HepG2 (cell line): ENCODE data around the gene DYNLT2B. TPM values are rescaled to one million over a fixed set of nuclear protein-coding genes. Genes with fewer than 3 reads are reported as not detected.

Experiments used
- ATAC-seq: fragments of 200-7000 bp; cut with Tn5 transposase; 3 replicates; pipeline ENCODE4 v1.9.1; 2020; ENCODE audit warnings: mild to moderate bottlenecking, moderate library complexity
- BruUV-seq: library from RNA; stranded (reverse); fragments of 400-500 nt; replicated peaks from 2 replicates; lab custom pipeline; 2021; lab: Mats Ljungman, UMichigan
- CTCF ChIA-PET: fragments of 300-600 bp; formaldehyde crosslinking; extraction: SDS; loops from one replicate; lab custom pipeline; 2021; ENCODE audit warnings: low total read pairs, inconsistent platforms, low intra/inter-chr PET ratio; lab: Yijun Ruan, JAX
- POLR2A ChIA-PET: fragments of 350-600 bp; sonication (Branson Sonifier 250); formaldehyde crosslinking; loops from one replicate; lab custom pipeline; 2020; ENCODE audit warnings: antibody characterized with exemption, inconsistent platforms; lab: Yijun Ruan, JAX
- DNase-seq: peaks from one replicate; pipeline ENCODE4 v3.0.0-alpha.2; 2015; ENCODE audit warnings: low spot score
- FAIRE-seq: peaks from 3 replicates; lab custom pipeline; 2011; peaks lifted over from hg19 to GRCh38; lab: Jason Lieb, UNC
- H2AFZ ChIP-seq: one replicate; pipeline ENCODE4 v1.6.1; 2011; ENCODE audit warnings: low read length, inconsistent platforms
- H3K27ac ChIP-seq: fragments of 300-600 bp; 3 replicates; pipeline ENCODE4 v1.8.0; 2011; ENCODE audit warnings: mixed run types, mild to moderate bottlenecking, mixed read lengths, low read length, inconsistent platforms; ENCODE audit not compliant: insufficient read depth; ENCODE audit errors: extremely low read length
- H3K27me3 ChIP-seq, 2 experiments: fragments of 200-600 bp in 1 of 2; 2 replicates in 1 of 2; 3 replicates in 1 of 2; pipeline versions ENCODE4 v1.6.0 to v1.8.0; 2011; ENCODE audit warnings: low read length in 2 of 2, mild to moderate bottlenecking in 2 of 2, moderate library complexity in 2 of 2, inconsistent platforms in 1 of 2; ENCODE audit not compliant: insufficient read depth in 2 of 2, control insufficient read depth in 1 of 2
- H3K36me3 ChIP-seq, 2 experiments: fragments of 200-600 bp in 1 of 2; replicated peaks in 1 of 2; 2 replicates in 1 of 2; 3 replicates in 1 of 2; pipeline versions ENCODE4 v1.5.1 to v1.8.0; 2011; ENCODE audit warnings: low read length in 2 of 2, inconsistent platforms in 1 of 2; ENCODE audit not compliant: insufficient read depth in 2 of 2, control insufficient read depth in 1 of 2
- H3K4me1 ChIP-seq: 2 replicates; pipeline ENCODE4 v1.5.1; 2012; ENCODE audit warnings: low read length, inconsistent platforms; ENCODE audit not compliant: insufficient read depth
- H3K4me2 ChIP-seq: 2 replicates; pipeline ENCODE4 v1.6.0; 2011; ENCODE audit warnings: low read depth, low read length, inconsistent platforms
- H3K4me3 ChIP-seq, 3 experiments: fragments of 200-600 bp in 1 of 3; sonication (generic), shearing (Covaris generic) in 1 of 3; replicated peaks in 1 of 3; 2 replicates each; pipeline ENCODE4 v1.5.1; 2011 to 2016; ENCODE audit warnings: low read length in 3 of 3, inconsistent platforms in 2 of 3, low read depth in 2 of 3, mild to moderate bottlenecking in 2 of 3, control low read depth in 1 of 3, mixed read lengths in 1 of 3; ENCODE audit not compliant: insufficient read depth in 1 of 3
- H3K79me2 ChIP-seq: one replicate; pipeline ENCODE4 v1.6.1; 2011; ENCODE audit warnings: low read length, inconsistent platforms; ENCODE audit not compliant: insufficient read depth
- H3K9ac ChIP-seq: 2 replicates; pipeline ENCODE4 v1.6.0; 2011; ENCODE audit warnings: mild to moderate bottlenecking, low read depth, low read length, inconsistent platforms; ENCODE audit not compliant: insufficient read depth
- H3K9me3 ChIP-seq: 2 replicates; pipeline ENCODE4 v1.5.1; 2012; ENCODE audit warnings: mild to moderate bottlenecking, low read length
- H4K20me1 ChIP-seq: 2 replicates; pipeline ENCODE4 v1.6.0; 2011; ENCODE audit warnings: inconsistent platforms, mild to moderate bottlenecking, low read length, moderate library complexity; ENCODE audit not compliant: insufficient read depth
- BCL6 ChIP-seq: IDR thresholded peaks from 2 replicates; pipeline ENCODE4 v1.6.1; 2016; ENCODE audit warnings: missing genetic modification reagents, missing compliant biosample characterization
- BHLHE40 ChIP-seq: IDR thresholded peaks from 2 replicates; pipeline ENCODE4 v1.6.1; 2011; ENCODE audit warnings: low read length, improper control_type of control experiment
- CREM ChIP-seq, 2 experiments: sonication (generic) in 1 of 2; formaldehyde crosslinking in 1 of 2; IDR thresholded peaks; 2 replicates each; pipeline versions ENCODE4 v1.4.0 to v1.6.1; 2016 to 2020; ENCODE audit warnings: antibody characterized with exemption in 1 of 2, mild to moderate bottlenecking in 1 of 2, missing genetic modification reagents in 1 of 2
- FOXP1 ChIP-seq, 2 experiments: fragments of 450-650 bp in 1 of 2; IDR thresholded peaks; 2 replicates each; pipeline ENCODE4 v1.6.1; 2017 to 2018; ENCODE audit warnings: antibody characterized with exemption in 1 of 2
- GMEB2 ChIP-seq: IDR thresholded peaks from 2 replicates; pipeline ENCODE4 v1.6.1; 2016; ENCODE audit warnings: missing biosample characterization, missing genetic modification reagents, low read depth
- HBP1 ChIP-seq: IDR thresholded peaks from 2 replicates; pipeline ENCODE4 v1.6.1; 2016; ENCODE audit warnings: low read depth, control low read depth
- KAT2B ChIP-seq: fragments of 150-350 bp; IDR thresholded peaks from 2 replicates; pipeline ENCODE4 v1.6.1; 2014; ENCODE audit warnings: low read depth, low read length, borderline replicate concordance
- MAX ChIP-seq: IDR thresholded peaks from 2 replicates; pipeline ENCODE4 v1.6.1; 2012; ENCODE audit warnings: inconsistent platforms
- MTF2 ChIP-seq: sonication (generic); formaldehyde crosslinking; IDR thresholded peaks from 2 replicates; pipeline ENCODE4 v1.5.0; 2020; ENCODE audit warnings: missing genetic modification reagents, borderline replicate concordance
- NCOA5 ChIP-seq: sonication (generic); formaldehyde crosslinking; IDR thresholded peaks from 2 replicates; pipeline ENCODE4 v1.4.0; 2020; ENCODE audit warnings: missing genetic modification reagents
- PRMT3 ChIP-seq: sonication (generic); formaldehyde crosslinking; IDR thresholded peaks from 2 replicates; pipeline ENCODE4 v1.8.1; 2022; ENCODE audit warnings: low read depth, mild to moderate bottlenecking, moderate library complexity, missing genetic modification reagents, borderline replicate concordance
- TARDBP ChIP-seq: sonication (generic); formaldehyde crosslinking; IDR thresholded peaks from 2 replicates; pipeline ENCODE4 v1.8.0; 2022; ENCODE audit warnings: mild to moderate bottlenecking, missing genetic modification reagents
- THAP7 ChIP-seq: sonication (generic); formaldehyde crosslinking; IDR thresholded peaks from 2 replicates; pipeline ENCODE4 v1.8.1; 2023; ENCODE audit warnings: mild to moderate bottlenecking, missing genetic modification reagents
- TP53 ChIP-seq: sonication (generic); formaldehyde crosslinking; conservative IDR thresholded peaks from 2 replicates; pipeline ENCODE4 v1.4.0; 2020; ENCODE audit warnings: missing genetic modification reagents
- ZBTB1 ChIP-seq: sonication (generic); formaldehyde crosslinking; IDR thresholded peaks from 2 replicates; pipeline ENCODE4 v1.4.0; 2020; ENCODE audit warnings: missing genetic modification reagents, borderline replicate concordance
- ZNF280D ChIP-seq: sonication (generic); formaldehyde crosslinking; IDR thresholded peaks from 2 replicates; pipeline ENCODE4 v1.5.1; 2020; ENCODE audit warnings: mild to moderate bottlenecking, missing genetic modification reagents
- ZSCAN20 ChIP-seq: sonication (generic); formaldehyde crosslinking; IDR thresholded peaks from 2 replicates; pipeline ENCODE4 v1.4.0; 2020; ENCODE audit warnings: missing genetic modification reagents, mild to moderate bottlenecking, borderline replicate concordance
- ZZZ3 ChIP-seq: sonication (generic); formaldehyde crosslinking; IDR thresholded peaks from 2 replicates; pipeline ENCODE4 v1.4.0; 2020; ENCODE audit warnings: missing genetic modification reagents, mild to moderate bottlenecking, borderline replicate concordance
- WGBS: methylation state at CpG from one replicate; pipeline ENCODE4 v1.1.6; 2017; ENCODE audit warnings: low lambda C conversion rate; 5-methylcytosine and 5-hydroxymethylcytosine counted together
- in situ Hi-C: cut with HindIII; loops from 2 replicates; pipeline ENCODE4 v1.10.0; 2017; ENCODE audit warnings: low pct_unique_long_range_greater_than_20kb; ENCODE audit not compliant: extremely low pct_ligation_motif_present
- intact Hi-C: fragments of 100-400 bp; cut with micrococcal nuclease; formaldehyde crosslinking; loops from one replicate; pipeline ENCODE4 v1.10.0; 2022; ENCODE audit not compliant: unreplicated experiment
- polyA plus RNA-seq, 8 experiments: library from polyadenylated mRNA; depleted of rRNA in 3 of 8; stranded (reverse) in 7 of 8; unstranded in 1 of 8; fragments of >200 nt; fragmentation: Illumina TruSeq in 4 of 8; extraction: Trizol in 4 of 8; gene quantifications; 2 replicates each; pipeline versions ENCODE4 v1.2.1 to v1.2.3, GENCODE V29; 2011 to 2016; ENCODE audit warnings: low read depth in 4 of 8, missing spikeins in 1 of 8, mixed read lengths in 1 of 8; ENCODE audit not compliant: insufficient read depth in 1 of 8
- total RNA-seq, 5 experiments: library from RNA; depleted of rRNA; stranded (reverse); fragments of >200 nt; fragmentation: Illumina TruSeq; extraction: Trizol; gene quantifications; 2 replicates each; pipeline ENCODE4 v1.2.3, GENCODE V29; 2016; ENCODE audit warnings: low read depth in 1 of 5

DYNLT2B gene
- total and polyA plus RNA-seq, 2 of the 13 experiments (the other 11 are each of a cell fraction or from before 2014, with no cell fraction given): 4.0 to 7.0 TPM

DNA sequence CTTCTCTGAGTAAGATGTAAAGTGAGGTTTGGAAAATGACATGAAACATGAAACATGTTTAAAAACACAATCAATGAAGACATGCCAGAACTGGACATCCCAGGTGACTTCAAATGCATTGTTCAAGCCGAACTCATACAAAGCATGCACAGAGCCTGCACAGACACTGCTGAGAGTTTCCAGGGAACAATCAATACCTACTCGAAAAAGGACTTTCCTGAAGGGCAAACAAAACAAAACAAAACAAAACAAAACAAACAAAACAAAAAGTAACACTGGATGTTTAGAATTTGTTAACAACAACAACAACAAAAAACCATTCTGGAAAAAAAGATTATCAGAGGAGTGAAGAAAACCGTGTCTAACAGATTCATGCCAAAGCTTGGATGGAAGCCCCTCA lies 30.7 kb upstream of the DYNLT2B start:
- peak overlapping the region; percentile 87 for H3K27ac ChIP-seq
- H3K27me3 ChIP-seq: no peaks in the 10 kb centered on the region
- 73% methylated on average over 3 of the region's 3 CpGs for WGBS
- H3K9ac ChIP-seq: no peak overlapping the region
- DNase-seq (no peak), FAIRE-seq (no peak), ATAC-seq (no peak)
- H3K36me3 ChIP-seq: peaks cover 2 to 3% of the 10 kb centered on the region in 2 experiments; a peak in 2 of 5 replicates
- intact Hi-C loops: no loop called here
- no peak overlapping the region for H3K4me2 ChIP-seq
- in situ Hi-C loops: no loop called here
- H3K4me1 ChIP-seq: peaks cover 28% of the 10 kb centered on the region
- no peaks in the 10 kb centered on the region for H4K20me1 ChIP-seq
- ChIA-PET CTCF (no interaction called here), POLR2A (no interaction called here)
- no peaks in the 10 kb centered on the region for H3K9me3 ChIP-seq
- no peak overlapping the region for H2AFZ ChIP-seq
- H3K79me2 ChIP-seq: no peaks in the 10 kb centered on the region
- no peak overlapping the region for H3K4me3 ChIP-seq
- no TSS peak for BruUV-seq
- no peak for TF ChIP-seq CREM (IDR thresholded peaks at IDR 0.05)
- TF ChIP-seq CREM (CRISPR knock-in tag; IDR thresholded peaks at IDR 0.05): no peak
- TF ChIP-seq ZNF280D (CRISPR knock-in tag): no peak
- TF ChIP-seq MTF2 (CRISPR knock-in tag): no peak
- 0 out of 2 replicates have a peak, but pooled peaks have one; percentile 6 for TF ChIP-seq KAT2B
- no peak for TF ChIP-seq FOXP1 (IDR thresholded peaks at IDR 0.05)
- peak; percentile 60; the same call in 1 of the 2 replicates for TF ChIP-seq FOXP1 (CRISPR knock-in tag; IDR thresholded peaks at IDR 0.05)
- no peak for TF ChIP-seq NCOA5 (CRISPR knock-in tag)
- no peak for TF ChIP-seq THAP7 (CRISPR knock-in tag)
- TF ChIP-seq ZZZ3 (CRISPR knock-in tag): no peak
- no peak for TF ChIP-seq ZSCAN20
- no peak for TF ChIP-seq PRMT3 (CRISPR knock-in tag)
- TF ChIP-seq MAX: 0 out of 2 replicates have a peak, but pooled peaks have one; percentile 21
- TF ChIP-seq TARDBP (CRISPR knock-in tag): no peak
- peak; percentile 85 for TF ChIP-seq BCL6 (CRISPR knock-in tag)
- 0 out of 2 replicates have a peak, but pooled peaks have one; percentile 42 for TF ChIP-seq BHLHE40
- TF ChIP-seq GMEB2: no peak
- no peak for TF ChIP-seq TP53 (CRISPR knock-in tag)
- no peak for TF ChIP-seq ZBTB1 (CRISPR knock-in tag)
- no peak for TF ChIP-seq HBP1
